GM12878 (cell line): ENCODE results near the gene WARS2. TPM values are rescaled to one million over a fixed set of nuclear protein-coding genes. Genes with fewer than 3 reads are reported as not detected.

Experiments
- ATAC-seq: fragments of 200-7000 bp; cut with Tn5 transposase; 3 replicates; pipeline ENCODE4 v1.9.1; 2020; ENCODE audit warnings: mild to moderate bottlenecking, moderate library complexity
- BruUV-seq: library from RNA; stranded (reverse); fragments of 400-500 nt; replicated peaks from 2 replicates; lab custom pipeline; 2021; lab: Mats Ljungman, UMichigan
- CTCF ChIA-PET: fragments of 300-600 bp; sonication (Branson Sonifier 250); formaldehyde crosslinking; extraction: SDS; loops from one replicate; lab custom pipeline; 2021; ENCODE audit warnings: inconsistent platforms; lab: Yijun Ruan, JAX
- POLR2A ChIA-PET: fragments of 350-600 bp; formaldehyde crosslinking; extraction: SDS; loops from one replicate; lab custom pipeline; 2021; ENCODE audit warnings: inconsistent platforms; lab: Charles Lee
- RAD21 ChIA-PET: fragments of 300-600 bp; sonication (Branson Sonifier 250); formaldehyde crosslinking; loops from one replicate; lab custom pipeline; 2023; ENCODE audit warnings: antibody characterized with exemption; ENCODE audit not compliant: unreplicated experiment; lab: Charles Lee
- SMC1A ChIA-PET: fragments of 300-600 bp; sonication (Branson Sonifier 250); formaldehyde crosslinking; loops from one replicate; lab custom pipeline; 2023; ENCODE audit not compliant: unreplicated experiment, uncharacterized antibody; lab: Charles Lee
- DNase-seq: peaks from one replicate; pipeline ENCODE4 v3.0.0-alpha.2; 2011; ENCODE audit warnings: low read depth, low spot score
- FAIRE-seq: peaks from 3 replicates; lab custom pipeline; 2011; peaks lifted over from hg19 to GRCh38; lab: Jason Lieb, UNC
- H2AFZ ChIP-seq: 2 replicates; pipeline ENCODE4 v1.6.0; 2011; ENCODE audit warnings: low read depth, low read length, control low read depth; ENCODE audit not compliant: control insufficient read depth
- H3K27ac ChIP-seq: 2 replicates; pipeline ENCODE4 v1.5.1; 2011; ENCODE audit warnings: control low read depth; ENCODE audit not compliant: control insufficient read depth, insufficient read depth
- H3K27me3 ChIP-seq, 2 experiments: replicated peaks in 1 of 2; 2 replicates each; pipeline versions ENCODE4 v1.6.0 to v1.6.1; 2011; ENCODE audit warnings: low read length in 1 of 2; ENCODE audit not compliant: control insufficient read depth in 2 of 2, insufficient read depth in 2 of 2
- H3K36me3 ChIP-seq, 2 experiments: 2 replicates each; pipeline ENCODE4 v1.5.1; 2011; ENCODE audit warnings: low read length in 1 of 2; ENCODE audit not compliant: control insufficient read depth in 2 of 2, insufficient read depth in 2 of 2
- H3K4me1 ChIP-seq: 2 replicates; pipeline ENCODE4 v1.6.1; 2011; ENCODE audit warnings: mild to moderate bottlenecking, low read length, moderate library complexity, mixed read lengths; ENCODE audit not compliant: control insufficient read depth, insufficient read depth
- H3K4me2 ChIP-seq: 2 replicates; pipeline ENCODE4 v1.6.0; 2011; ENCODE audit warnings: control low read depth; ENCODE audit not compliant: control insufficient read depth, insufficient read depth
- H3K4me3 ChIP-seq: fragments of 200-600 bp; sonication (generic); 2 replicates; pipeline ENCODE4 v1.5.1; 2016
- H3K79me2 ChIP-seq: 2 replicates; pipeline ENCODE4 v1.6.0; 2011; ENCODE audit warnings: low read length; ENCODE audit not compliant: control insufficient read depth, insufficient read depth
- H3K9ac ChIP-seq: 2 replicates; pipeline ENCODE4 v1.8.0; 2011; ENCODE audit warnings: low read length, control low read depth, mixed read lengths; ENCODE audit not compliant: control insufficient read depth, insufficient read depth
- H3K9me3 ChIP-seq: replicated peaks from 3 replicates; pipeline ENCODE4 v1.5.1; 2011; ENCODE audit warnings: mild to moderate bottlenecking, low read length; ENCODE audit not compliant: control insufficient read depth, insufficient read depth
- H4K20me1 ChIP-seq: 2 replicates; pipeline ENCODE4 v1.6.0; 2011; ENCODE audit not compliant: control insufficient read depth, insufficient read depth
- CHD4 ChIP-seq: fragments of 200-600 bp; sonication (generic); IDR thresholded peaks from 2 replicates; pipeline ENCODE4 v1.6.1; 2016; ENCODE audit warnings: mild to moderate bottlenecking
- EED ChIP-seq: sonication (generic); IDR thresholded peaks from 2 replicates; pipeline ENCODE4 v1.6.1; 2016; ENCODE audit warnings: antibody characterized with exemption, low read depth
- EP300 ChIP-seq, 2 experiments: fragments of 150-350 bp in 1 of 2; IDR thresholded peaks; 2 replicates each; pipeline ENCODE4 v1.6.1; 2011 to 2012; ENCODE audit warnings: low read depth in 2 of 2, low read length in 2 of 2, borderline replicate concordance in 1 of 2, improper control_type of control experiment in 1 of 2, inconsistent platforms in 1 of 2; ENCODE audit not compliant: control insufficient read depth in 1 of 2
- HSF1 ChIP-seq: fragments of 150-350 bp; IDR thresholded peaks from 2 replicates; pipeline ENCODE4 v1.6.1; 2014; ENCODE audit warnings: mild to moderate bottlenecking, low read depth, low read length
- IRF4 ChIP-seq: IDR thresholded peaks from 2 replicates; pipeline ENCODE4 v1.6.1; 2011; ENCODE audit warnings: low read depth, low read length
- MXI1 ChIP-seq: fragments of 150-350 bp; IDR thresholded peaks from 2 replicates; pipeline ENCODE4 v1.6.1; 2011; ENCODE audit warnings: low read depth, mild to moderate bottlenecking, inconsistent platforms, low read length, improper control_type of control experiment
- NBN ChIP-seq: fragments of 450-650 bp; IDR thresholded peaks from 2 replicates; pipeline ENCODE4 v1.6.1; 2016
- NFYB ChIP-seq: IDR thresholded peaks from 2 replicates; pipeline ENCODE4 v1.6.1; 2011; ENCODE audit warnings: low read depth, mild to moderate bottlenecking, low read length, improper control_type of control experiment, moderate library complexity; ENCODE audit not compliant: insufficient read depth
- PAX5 ChIP-seq: IDR thresholded peaks from 2 replicates; pipeline ENCODE4 v1.6.1; 2011; ENCODE audit warnings: low read depth, low read length, borderline replicate concordance
- RB1 ChIP-seq: fragments of 450-650 bp; formaldehyde crosslinking; IDR thresholded peaks from 2 replicates; pipeline ENCODE4 v1.6.1; 2017; ENCODE audit warnings: mild to moderate bottlenecking, borderline replicate concordance
- RELB ChIP-seq: fragments of 450-650 bp; IDR thresholded peaks from 2 replicates; pipeline ENCODE4 v1.6.1; 2017; ENCODE audit warnings: low read depth, mild to moderate bottlenecking, moderate library complexity
- SMAD1 ChIP-seq: fragments of 450-650 bp; IDR thresholded peaks from 2 replicates; pipeline ENCODE4 v1.6.1; 2018; ENCODE audit warnings: mild to moderate bottlenecking, low read depth; ENCODE audit not compliant: partially characterized antibody
- SP1 ChIP-seq: IDR thresholded peaks from one replicate; pipeline ENCODE4 v1.6.1; 2011; ENCODE audit warnings: low read depth, low read length
- SPI1 ChIP-seq: IDR thresholded peaks from 2 replicates; pipeline ENCODE4 v1.6.1; 2011; ENCODE audit warnings: low read depth, mild to moderate bottlenecking, low read length, moderate library complexity, borderline replicate concordance; ENCODE audit not compliant: insufficient read depth
- TBL1XR1 ChIP-seq: IDR thresholded peaks from 2 replicates; pipeline ENCODE4 v1.6.1; 2012; ENCODE audit warnings: low read depth, low read length, improper control_type of control experiment
- WRNIP1 ChIP-seq: IDR thresholded peaks from 2 replicates; pipeline ENCODE4 v1.6.1; 2011; ENCODE audit warnings: low read depth, low read length, improper control_type of control experiment, borderline replicate concordance
- YY1 ChIP-seq: IDR thresholded peaks from 2 replicates; pipeline ENCODE4 v1.6.1; 2011; ENCODE audit warnings: low read depth, mild to moderate bottlenecking, low read length
- ZNF384 ChIP-seq: IDR thresholded peaks from 2 replicates; pipeline ENCODE4 v1.6.1; 2012; ENCODE audit warnings: low read depth, mild to moderate bottlenecking, low read length, improper control_type of control experiment, borderline replicate concordance
- WGBS: methylation state at CpG from one replicate; pipeline ENCODE4 v1.1.6; 2016; ENCODE audit warnings: low lambda C conversion rate; ENCODE audit not compliant: insufficient replicate concordance, insufficient coverage; ENCODE audit errors: missing lambda C conversion rate; 5-methylcytosine and 5-hydroxymethylcytosine counted together
- in situ Hi-C: fragments of 300-500 bp; cut with MboI; formaldehyde crosslinking; loops from 9 replicates; pipeline ENCODE4 v1.14.3; 2018; ENCODE audit warnings: mixed read lengths
- intact Hi-C: fragments of 100-400 bp; cut with micrococcal nuclease; formaldehyde crosslinking; loops from one replicate; pipeline ENCODE4 v1.14.2; 2022; ENCODE audit not compliant: unreplicated experiment
- polyA plus RNA-seq, 11 experiments: library from polyadenylated mRNA; depleted of rRNA in 4 of 11; unstranded in 6 of 11; stranded (reverse) in 5 of 11; fragments of >200 nt; fragmentation: Nextera tagmentation in 4 of 11; fragmentation: Illumina TruSeq in 1 of 11; extraction: Ambion mirVana in 4 of 11; extraction: Trizol in 1 of 11; gene quantifications; 1 replicate in 1 of 11; 2 replicates in 10 of 11; pipeline versions ENCODE4 v1.2.1 to v1.2.3, GENCODE V29; 2011 to 2016; ENCODE audit warnings: inconsistent platforms in 2 of 11, missing spikeins in 2 of 11, low read depth in 1 of 11
- total RNA-seq, 4 experiments: library from RNA; depleted of rRNA in 3 of 4; stranded (reverse); fragments of >200 nt in 3 of 4; fragmentation: Illumina TruSeq in 1 of 4; extraction: Trizol in 1 of 4; gene quantifications; 2 replicates each; pipeline versions ENCODE4 v1.2.1 to v1.2.3, GENCODE V29; 2013 to 2021
- TF ChIP-seq, protein P1 (sequence below): fragments of 450-650 bp; IDR thresholded peaks from 2 replicates; pipeline ENCODE4 v1.6.1; 2018; ENCODE audit warnings: borderline replicate concordance, mild to moderate bottlenecking; ENCODE audit not compliant: partially characterized antibody

The WARS2 gene
- total and polyA plus RNA-seq, 10 of the 15 experiments (the other 5 are each of a cell fraction or from before 2014, with no cell fraction given) = 5.5 to 22.2 (median 14.4) TPM

GRCh38 chr1:118985640-118986554 is 154.6 kb downstream of the WARS2 start:
- WGBS = 43% methylated on average over 34 of the region's 34 CpGs
- no peaks in the 10 kb centered on the region for H3K36me3 ChIP-seq
- ChIA-PET RAD21 (no interaction called here), POLR2A (no interaction called here), SMC1A (interaction anchor here (1.0 kb wide), 1 partner anchor 70 kb away, joined by 3 read pairs; no protein-coding TSS in a partner anchor), CTCF (no interaction called here)
- no peak overlapping the region for H2AFZ ChIP-seq
- DNase-seq = no peak
- intact Hi-C loops (no loop called here), in situ Hi-C loops (no loop called here)
- no peaks in the 10 kb centered on the region for H4K20me1 ChIP-seq
- no peaks in the 10 kb centered on the region for H3K4me1 ChIP-seq
- H3K9me3 ChIP-seq = peaks cover 4% of the 10 kb centered on the region; the same call in 2 of the 3 replicates
- H3K9ac ChIP-seq = no peak overlapping the region
- H3K27me3 ChIP-seq = peaks cover 17 to 44% of the 10 kb centered on the region in 2 experiments
- FAIRE-seq = no peak
- no peak overlapping the region for H3K27ac ChIP-seq
- H3K79me2 ChIP-seq = no peaks in the 10 kb centered on the region
- H3K4me2 ChIP-seq = no peak overlapping the region
- BruUV-seq = no TSS peak
- H3K4me3 ChIP-seq = no peak overlapping the region
- no peak for ATAC-seq
- TF ChIP-seq SPI1 (no peak), NBN (no peak), SP1 (no peak), IRF4 (no peak), HSF1 (no peak), RB1 (no peak), NFYB (no peak), PAX5 (no peak), MXI1 (no peak), CHD4 (no peak), SMAD1 (no peak), TBL1XR1 (no peak), ZNF384 (no peak), WRNIP1 (no peak), EED (no peak), YY1 (no peak), RELB (no peak), EP300 (IDR thresholded peaks at IDR 0.05; ENCODE audit: borderline replicate concordance in 1 of 2, control insufficient read depth in 1 of 2, low read depth in 2 of 2, low read length in 2 of 2) (no peak)
- TF ChIP-seq, protein P1, sequence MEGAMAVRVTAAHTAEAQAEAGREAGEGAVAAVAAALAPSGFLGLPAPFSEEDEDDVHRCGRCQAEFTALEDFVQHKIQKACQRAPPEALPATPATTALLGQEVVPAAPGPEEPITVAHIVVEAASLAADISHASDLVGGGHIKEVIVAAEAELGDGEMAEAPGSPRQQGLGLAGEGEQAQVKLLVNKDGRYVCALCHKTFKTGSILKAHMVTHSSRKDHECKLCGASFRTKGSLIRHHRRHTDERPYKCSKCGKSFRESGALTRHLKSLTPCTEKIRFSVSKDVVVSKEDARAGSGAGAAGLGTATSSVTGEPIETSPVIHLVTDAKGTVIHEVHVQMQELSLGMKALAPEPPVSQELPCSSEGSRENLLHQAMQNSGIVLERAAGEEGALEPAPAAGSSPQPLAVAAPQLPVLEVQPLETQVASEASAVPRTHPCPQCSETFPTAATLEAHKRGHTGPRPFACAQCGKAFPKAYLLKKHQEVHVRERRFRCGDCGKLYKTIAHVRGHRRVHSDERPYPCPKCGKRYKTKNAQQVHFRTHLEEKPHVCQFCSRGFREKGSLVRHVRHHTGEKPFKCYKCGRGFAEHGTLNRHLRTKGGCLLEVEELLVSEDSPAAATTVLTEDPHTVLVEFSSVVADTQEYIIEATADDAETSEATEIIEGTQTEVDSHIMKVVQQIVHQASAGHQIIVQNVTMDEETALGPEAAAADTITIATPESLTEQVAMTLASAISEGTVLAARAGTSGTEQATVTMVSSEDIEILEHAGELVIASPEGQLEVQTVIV = no peak
